Karpas-422 (cell line): Measurements from ENCODE around the gene GUCY1A2. TPM values are rescaled to one million over a fixed set of nuclear protein-coding genes. Genes with fewer than 3 reads are reported as not detected.

Experiments used
- DNase-seq: peaks from one replicate; pipeline ENCODE4 v3.0.0-alpha.2; 2015
- H2AFZ ChIP-seq: fragments of 200-600 bp; sonication (generic); 2 replicates; pipeline ENCODE4 v1.6.1; 2014; ENCODE audit warnings: antibody characterized with exemption, low read length, mixed read lengths
- H3K27ac ChIP-seq: fragments of 200-600 bp; sonication (generic); 2 replicates; pipeline ENCODE4 v1.5.1; 2014; ENCODE audit warnings: mild to moderate bottlenecking, low read length, moderate library complexity
- H3K27me3 ChIP-seq: fragments of 200-600 bp; sonication (generic); 2 replicates; pipeline ENCODE4 v1.6.1; 2014; ENCODE audit warnings: low read length, mixed read lengths
- H3K36me3 ChIP-seq: fragments of 200-600 bp; sonication (generic); 2 replicates; pipeline ENCODE4 v1.6.1; 2014; ENCODE audit warnings: low read length, mixed read lengths; ENCODE audit not compliant: insufficient read depth
- H3K4me1 ChIP-seq: fragments of 200-600 bp; sonication (generic); 2 replicates; pipeline ENCODE4 v1.6.1; 2014; ENCODE audit warnings: mild to moderate bottlenecking, low read length, mixed read lengths
- H3K4me2 ChIP-seq: fragments of 200-600 bp; sonication (generic); 2 replicates; pipeline ENCODE4 v1.6.1; 2014; ENCODE audit warnings: low read length, low read depth, mild to moderate bottlenecking; ENCODE audit not compliant: poor library complexity, severe bottlenecking
- H3K4me3 ChIP-seq: fragments of 200-600 bp; sonication (generic); 2 replicates; pipeline ENCODE4 v1.5.1; 2014; ENCODE audit warnings: mild to moderate bottlenecking, antibody characterized with exemption, low read length, mixed read lengths
- H3K79me2 ChIP-seq: fragments of 200-600 bp; sonication (generic); 2 replicates; pipeline ENCODE4 v1.6.1; 2014; ENCODE audit warnings: mild to moderate bottlenecking, low read length, mixed read lengths
- H3K9ac ChIP-seq: fragments of 200-600 bp; sonication (generic); 2 replicates; pipeline ENCODE4 v1.6.0; 2014; ENCODE audit warnings: low read length
- H3K9me2 ChIP-seq: fragments of 200-600 bp; sonication (generic), shearing (Covaris generic); replicated peaks from 2 replicates; pipeline ENCODE4 v1.6.0; 2014; ENCODE audit warnings: mild to moderate bottlenecking, low read length, moderate library complexity; ENCODE audit not compliant: insufficient read depth
- H3K9me3 ChIP-seq: fragments of 300-700, 200-600 bp; sonication (generic); 2 replicates; pipeline ENCODE4 v1.6.1; 2014; ENCODE audit warnings: low read length, mixed read lengths
- H4K20me1 ChIP-seq: fragments of 200-600 bp; sonication (generic); 2 replicates; pipeline ENCODE4 v1.6.1; 2014; ENCODE audit warnings: mild to moderate bottlenecking, antibody characterized with exemption, low read length, low read depth; ENCODE audit not compliant: insufficient read depth
- total RNA-seq: library from RNA; depleted of rRNA; stranded (reverse); fragments of >200 nt; shearing (Covaris generic); gene quantifications from 2 replicates; pipeline ENCODE4 v1.2.3, GENCODE V29; 2014; ENCODE audit warnings: low replicate concordance

The GUCY1A2 gene
- total RNA-seq, 1 experiment from 2014 or later: 0.04 TPM

DNA sequence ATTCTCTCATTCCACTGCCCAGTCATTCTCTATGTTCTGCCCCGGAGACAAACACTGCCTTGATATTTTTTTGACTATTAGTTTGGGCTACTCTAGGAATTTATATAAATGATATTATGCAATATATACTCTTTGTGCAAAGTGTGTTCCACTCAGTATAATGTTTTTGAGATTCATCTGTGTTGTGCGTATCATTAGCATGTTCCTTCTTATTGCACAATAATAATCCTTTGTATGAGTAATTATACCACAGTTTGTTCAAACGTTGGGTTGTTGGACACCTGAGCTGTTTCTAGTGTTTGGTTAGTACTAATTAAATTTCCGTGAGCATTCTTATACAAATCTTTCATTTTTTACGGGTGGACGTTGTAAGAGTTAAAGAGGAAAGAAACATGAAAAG lies 390.6 kb downstream of the GUCY1A2 start:
- Histone ChIP-seq H3K4me3 (no peak overlapping the region), H3K9me3 (no peaks in the 10 kb centered on the region), H2AFZ (no peak overlapping the region), H4K20me1 (no peaks in the 10 kb centered on the region), H3K9ac (no peak overlapping the region), H3K27me3 (no peaks in the 10 kb centered on the region), H3K36me3 (no peaks in the 10 kb centered on the region), H3K79me2 (no peaks in the 10 kb centered on the region), H3K4me1 (no peaks in the 10 kb centered on the region), H3K27ac (no peak overlapping the region), H3K4me2 (no peak overlapping the region), H3K9me2 (0 out of 2 replicates have a peak, but pooled peaks cover 5% of the 10 kb centered on the region)
- DNase-seq: no peak

DNA sequence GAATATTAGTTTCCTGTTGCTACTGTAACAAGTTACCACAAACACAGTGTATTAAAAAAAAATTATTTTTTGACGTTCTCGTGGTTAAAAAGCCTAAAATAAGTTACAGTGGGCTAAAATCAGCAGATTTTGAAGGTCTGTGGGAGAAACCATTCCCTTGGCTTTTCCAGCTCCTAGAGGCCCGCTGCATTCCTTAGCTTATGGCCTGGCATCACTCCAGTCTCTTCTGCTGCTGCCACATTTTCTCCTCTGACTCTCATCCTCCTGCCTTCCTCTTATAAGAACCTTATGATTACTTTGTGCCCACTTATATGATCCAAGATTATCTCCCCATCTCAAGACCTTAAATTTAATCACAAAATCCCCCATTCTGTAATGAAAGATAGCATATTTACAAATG lies 392.7 kb downstream of the GUCY1A2 start:
- no peaks in the 10 kb centered on the region for H3K27me3 ChIP-seq
- 0 out of 2 replicates have a peak, but pooled peaks cover 5% of the 10 kb centered on the region for H3K9me2 ChIP-seq
- H3K4me2 ChIP-seq: no peak overlapping the region
- no peaks in the 10 kb centered on the region for H3K79me2 ChIP-seq
- H2AFZ ChIP-seq: no peak overlapping the region
- no peaks in the 10 kb centered on the region for H4K20me1 ChIP-seq
- no peak overlapping the region for H3K9ac ChIP-seq
- no peaks in the 10 kb centered on the region for H3K4me1 ChIP-seq
- no peak overlapping the region for H3K4me3 ChIP-seq
- no peaks in the 10 kb centered on the region for H3K9me3 ChIP-seq
- no peak for DNase-seq
- H3K27ac ChIP-seq: no peak overlapping the region
- H3K36me3 ChIP-seq: no peaks in the 10 kb centered on the region

DNA sequence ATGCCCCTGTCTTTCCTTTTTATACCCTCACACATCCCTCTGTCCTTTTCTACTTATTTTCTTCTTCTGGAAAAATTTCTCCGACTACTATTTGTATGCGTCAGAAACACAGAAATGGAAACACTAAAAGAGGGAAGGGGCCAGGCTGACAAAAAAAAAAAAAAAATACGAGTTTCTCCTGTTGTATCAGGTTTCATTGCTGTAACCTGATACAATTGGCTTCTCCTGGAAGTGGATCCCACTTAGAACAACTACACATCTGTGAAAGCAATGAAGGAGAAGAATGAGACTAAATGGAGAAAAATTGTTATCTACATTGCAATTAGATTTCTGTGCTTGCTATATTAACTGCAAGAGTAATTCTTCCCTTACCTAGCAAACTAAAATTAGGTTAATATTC lies 393.9 kb downstream of the GUCY1A2 start:
- no peaks in the 10 kb centered on the region for H3K9me2 ChIP-seq
- no peak for DNase-seq
- no peak overlapping the region for H2AFZ ChIP-seq
- no peak overlapping the region for H3K4me2 ChIP-seq
- H3K27ac ChIP-seq: no peak overlapping the region
- no peaks in the 10 kb centered on the region for H3K79me2 ChIP-seq
- H3K9ac ChIP-seq: no peak overlapping the region
- H3K36me3 ChIP-seq: no peaks in the 10 kb centered on the region
- H3K4me1 ChIP-seq: no peaks in the 10 kb centered on the region
- H3K9me3 ChIP-seq: no peaks in the 10 kb centered on the region
- H4K20me1 ChIP-seq: no peaks in the 10 kb centered on the region
- H3K27me3 ChIP-seq: no peaks in the 10 kb centered on the region
- H3K4me3 ChIP-seq: no peak overlapping the region
